ENCODE data around the gene PARVB. TPM values are rescaled to one million over a fixed set of nuclear protein-coding genes. Genes with fewer than 3 reads are reported as not detected.

Gene PARVB
- total and polyA plus RNA-seq, 12 donors: 46.7 to 201 (median 91.2) TPM

DNA sequence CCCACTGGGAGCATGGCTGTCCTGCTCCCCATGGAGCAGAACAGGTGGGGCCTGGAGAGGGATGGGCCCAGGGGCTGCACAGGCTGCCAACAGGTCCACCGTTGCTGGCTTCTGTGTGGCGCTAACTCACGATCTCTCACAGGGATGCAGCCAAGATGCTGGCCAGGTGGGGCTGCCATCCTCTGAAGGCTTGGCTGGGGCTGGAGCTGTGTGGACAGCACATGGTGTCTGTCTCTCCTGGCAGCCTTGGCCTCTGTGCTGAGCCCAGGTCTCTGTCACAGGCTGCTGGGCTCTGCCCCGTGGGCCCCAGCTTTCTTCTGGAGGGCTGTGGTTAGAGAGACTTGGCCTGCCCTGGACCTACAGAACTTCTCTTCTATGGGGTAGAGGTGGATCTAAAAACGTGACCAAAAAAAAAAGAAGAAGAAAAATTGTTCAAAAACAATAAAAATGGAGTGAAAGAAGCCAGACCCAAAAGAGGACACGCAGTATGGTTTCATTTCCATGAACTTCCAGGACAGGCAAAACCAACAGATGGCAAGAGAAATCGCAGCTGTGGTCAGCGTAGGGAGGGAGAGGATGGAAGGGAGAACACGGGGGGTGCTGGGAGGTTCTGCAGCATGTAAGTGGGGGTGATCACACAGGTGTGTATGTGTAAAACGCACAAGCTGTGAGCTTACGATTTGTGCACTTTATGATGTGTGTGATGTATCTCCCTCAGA, 168.9 kb downstream of the PARVB start:
- DNase-seq (no peak), ATAC-seq (peak in 1 of 8 donors; percentile 27)
- Histone ChIP-seq H3K4me3 (no peak overlapping the region), H3K36me3 (peaks cover 0 to 11% (median 0%) of the 10 kb centered on the region in 9 donors), H3K27me3 (peaks cover 0 to 21% (median 6%) of the 10 kb centered on the region in 7 donors), H3K4me1 (peaks cover 0 to 33% (median 0%) of the 10 kb centered on the region in 9 donors), H3K9me3 (no peaks in the 10 kb centered on the region), H3K27ac (no peak overlapping the region)
- 69 to 73% methylated on average over 11 of the region's 11 CpGs for WGBS, 2 donors
- TF ChIP-seq, protein P1, sequence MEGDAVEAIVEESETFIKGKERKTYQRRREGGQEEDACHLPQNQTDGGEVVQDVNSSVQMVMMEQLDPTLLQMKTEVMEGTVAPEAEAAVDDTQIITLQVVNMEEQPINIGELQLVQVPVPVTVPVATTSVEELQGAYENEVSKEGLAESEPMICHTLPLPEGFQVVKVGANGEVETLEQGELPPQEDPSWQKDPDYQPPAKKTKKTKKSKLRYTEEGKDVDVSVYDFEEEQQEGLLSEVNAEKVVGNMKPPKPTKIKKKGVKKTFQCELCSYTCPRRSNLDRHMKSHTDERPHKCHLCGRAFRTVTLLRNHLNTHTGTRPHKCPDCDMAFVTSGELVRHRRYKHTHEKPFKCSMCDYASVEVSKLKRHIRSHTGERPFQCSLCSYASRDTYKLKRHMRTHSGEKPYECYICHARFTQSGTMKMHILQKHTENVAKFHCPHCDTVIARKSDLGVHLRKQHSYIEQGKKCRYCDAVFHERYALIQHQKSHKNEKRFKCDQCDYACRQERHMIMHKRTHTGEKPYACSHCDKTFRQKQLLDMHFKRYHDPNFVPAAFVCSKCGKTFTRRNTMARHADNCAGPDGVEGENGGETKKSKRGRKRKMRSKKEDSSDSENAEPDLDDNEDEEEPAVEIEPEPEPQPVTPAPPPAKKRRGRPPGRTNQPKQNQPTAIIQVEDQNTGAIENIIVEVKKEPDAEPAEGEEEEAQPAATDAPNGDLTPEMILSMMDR (IDR thresholded peaks at IDR 0.05): no peak
- intact Hi-C loops (cut with DNase I): no loop called here

DNA sequence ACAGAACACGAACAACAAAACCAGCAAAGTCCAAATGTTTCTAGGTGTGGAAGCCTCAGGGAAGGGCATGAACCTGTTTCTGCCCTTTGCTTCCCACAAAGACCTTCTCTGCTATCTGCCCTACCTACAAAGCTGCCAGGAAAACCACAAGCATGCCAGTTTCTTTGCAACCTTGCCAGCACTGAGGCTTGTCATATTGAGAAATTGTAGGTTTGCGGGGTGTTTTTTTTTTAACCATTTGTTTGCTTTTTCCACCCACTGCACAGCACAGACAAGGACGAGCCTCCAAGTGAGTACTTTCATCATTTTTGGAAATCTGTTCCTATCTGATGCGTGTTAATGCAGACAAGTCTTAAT, 169.4 kb downstream of the PARVB start:
- H3K27me3 ChIP-seq: peaks cover 0 to 21% (median 6%) of the 10 kb centered on the region in 7 donors
- H3K4me3 ChIP-seq: no peak overlapping the region
- peaks cover 0 to 33% (median 0%) of the 10 kb centered on the region in 9 donors for H3K4me1 ChIP-seq
- H3K9me3 ChIP-seq: no peaks in the 10 kb centered on the region
- TF ChIP-seq, protein P1 (IDR thresholded peaks at IDR 0.05): no peak
- 77 to 85% methylated on average over 4 of the region's 4 CpGs for WGBS, 2 donors
- H3K36me3 ChIP-seq: peaks cover 0 to 16% (median 0%) of the 10 kb centered on the region in 9 donors
- ATAC-seq (no peak), DNase-seq (no peak)
- no peak overlapping the region for H3K27ac ChIP-seq
- intact Hi-C loops (cut with DNase I): no loop called here

DNA sequence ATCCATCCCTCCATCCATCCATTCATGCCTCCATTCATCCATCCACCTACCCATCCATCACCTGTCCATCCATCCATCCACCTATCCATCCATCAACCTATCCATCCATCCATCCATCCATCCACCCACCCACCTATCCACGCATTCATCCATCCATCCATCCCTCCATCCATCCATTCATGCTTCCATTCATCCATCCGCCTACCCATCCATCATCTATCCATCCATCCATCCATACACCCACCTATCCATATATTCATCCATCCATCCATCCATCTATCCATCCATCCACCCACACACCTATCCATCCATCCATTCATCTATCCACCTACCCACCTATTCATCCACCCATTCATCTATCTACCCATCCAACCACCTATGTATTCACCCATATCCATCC, 170.5 kb downstream of the PARVB start:
- no peak for ATAC-seq
- DNase-seq: no peak
- no peak overlapping the region for H3K4me3 ChIP-seq
- no peak overlapping the region for H3K27ac ChIP-seq
- peaks cover 0 to 33% (median 0%) of the 10 kb centered on the region in 9 donors for H3K4me1 ChIP-seq
- WGBS, 2 donors: 93 to 95% methylated on average over 2 of the region's 2 CpGs
- no peaks in the 10 kb centered on the region for H3K9me3 ChIP-seq
- intact Hi-C loops (cut with DNase I): no loop called here
- TF ChIP-seq, protein P1 (IDR thresholded peaks at IDR 0.05): no peak
- H3K36me3 ChIP-seq: peaks cover 0 to 24% (median 0%) of the 10 kb centered on the region in 9 donors
- peaks cover 0 to 21% (median 6%) of the 10 kb centered on the region in 7 donors for H3K27me3 ChIP-seq

DNA sequence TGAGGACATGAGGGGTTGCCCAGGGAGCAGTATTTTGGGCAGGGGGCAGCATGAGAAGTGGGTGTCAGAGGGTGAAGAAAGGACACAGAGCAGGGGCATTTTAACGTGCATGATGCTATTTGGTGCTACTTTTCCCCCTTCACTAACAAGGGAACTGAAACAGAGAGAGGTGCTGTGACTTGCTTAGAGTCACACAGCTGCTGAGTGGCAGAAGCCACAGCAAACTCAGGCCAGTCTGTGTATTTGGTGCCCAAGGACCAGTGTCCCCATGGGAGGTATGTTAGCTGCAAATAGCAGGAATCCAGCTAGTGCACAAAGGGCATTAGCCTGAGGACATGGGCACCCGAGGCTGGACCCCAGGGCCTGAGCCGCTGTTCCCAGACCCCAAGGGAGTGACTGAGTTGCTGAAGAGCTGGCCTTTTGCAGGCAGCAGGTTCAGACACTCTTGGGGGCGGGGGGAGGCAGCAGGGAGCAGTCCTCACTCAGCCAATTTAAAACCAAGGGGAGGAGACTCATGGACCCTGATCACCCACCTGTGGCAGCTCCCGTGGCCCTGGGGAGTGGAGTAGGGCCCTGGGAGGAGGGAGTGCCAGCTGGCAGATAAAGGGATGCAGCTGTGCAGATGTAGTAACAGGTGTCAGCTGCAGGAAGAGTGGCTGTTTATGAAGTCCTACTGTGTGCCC, 171.2 kb downstream of the PARVB start:
- no peak for DNase-seq
- H3K9me3 ChIP-seq: no peaks in the 10 kb centered on the region
- no peak for ATAC-seq
- H3K27me3 ChIP-seq: peaks cover 0 to 21% (median 6%) of the 10 kb centered on the region in 7 donors
- H3K27ac ChIP-seq: no peak overlapping the region
- no peak overlapping the region for H3K4me3 ChIP-seq
- intact Hi-C loops (cut with DNase I): no loop called here
- peaks cover 0 to 27% (median 0%) of the 10 kb centered on the region in 9 donors for H3K36me3 ChIP-seq
- WGBS, 2 donors: 57 to 58% methylated on average over 5 of the region's 5 CpGs
- TF ChIP-seq, protein P1 (IDR thresholded peaks at IDR 0.05): no peak
- H3K4me1 ChIP-seq: peaks cover 0 to 30% (median 0%) of the 10 kb centered on the region in 9 donors

Measured in heart right ventricle (tissue), 16 donors.